K562 (cell line): ENCODE data around the gene ATP23. TPM values are rescaled to one million over a fixed set of nuclear protein-coding genes. Genes with fewer than 3 reads are reported as not detected.

Experiments used
- ELK3 ChIP-seq: fragments of 450-650 bp; formaldehyde crosslinking; IDR thresholded peaks from 2 replicates; pipeline ENCODE4 v1.4.0; 2020; ENCODE audit warnings: mild to moderate bottlenecking
- EP300 ChIP-seq: IDR thresholded peaks from 2 replicates; pipeline ENCODE4 v1.6.1; 2012; ENCODE audit warnings: low read length, improper control_type of control experiment
- GMEB1 ChIP-seq: fragments of 250-450 bp; sonication (Bioruptor Pico); IDR thresholded peaks from 2 replicates; pipeline ENCODE4 v1.4.0; 2020; ENCODE audit warnings: mild to moderate bottlenecking
- LCOR ChIP-seq: sonication (generic); formaldehyde crosslinking; IDR thresholded peaks from 2 replicates; pipeline ENCODE4 v1.8.0; 2022; ENCODE audit warnings: mild to moderate bottlenecking, missing genetic modification reagents
- MTA3 ChIP-seq: fragments of 450-650 bp; formaldehyde crosslinking; IDR thresholded peaks from 2 replicates; pipeline ENCODE4 v1.6.1; 2017; ENCODE audit warnings: mild to moderate bottlenecking, borderline replicate concordance
- MXI1 ChIP-seq: IDR thresholded peaks from 2 replicates; pipeline ENCODE4 v1.6.1; 2011; ENCODE audit warnings: low read depth, mild to moderate bottlenecking, improper control_type of control experiment, low read length
- NFATC3 ChIP-seq: fragments of 450-650 bp; IDR thresholded peaks from 2 replicates; pipeline ENCODE4 v1.6.1; 2017; ENCODE audit warnings: mild to moderate bottlenecking
- NR2C1 ChIP-seq, 2 experiments: fragments of 450-650 bp; IDR thresholded peaks; 2 replicates each; pipeline ENCODE4 v1.6.1; 2017; ENCODE audit warnings: mild to moderate bottlenecking in 2 of 2, antibody characterized with exemption in 1 of 2, inconsistent platforms in 1 of 2, missing compliant biosample characterization in 1 of 2, missing genetic modification characterization in 1 of 2
- POLR2B ChIP-seq: fragments of 450-650 bp; IDR thresholded peaks from 2 replicates; pipeline ENCODE4 v1.6.1; 2018; ENCODE audit warnings: low read depth; ENCODE audit not compliant: partially characterized antibody
- POU5F1 ChIP-seq: fragments of 150-350 bp; IDR thresholded peaks from 2 replicates; pipeline ENCODE4 v1.6.1; 2014; ENCODE audit warnings: borderline replicate concordance, low read length, low read depth, mild to moderate bottlenecking; ENCODE audit not compliant: partially characterized antibody
- PTBP1 ChIP-seq: fragments of 200-400 bp; formaldehyde crosslinking; IDR thresholded peaks from 2 replicates; pipeline ENCODE4 v1.6.1; 2017; ENCODE audit warnings: low read depth, low read length
- RBBP5 ChIP-seq: fragments of 200-600 bp; sonication (generic); IDR thresholded peaks from 2 replicates; pipeline ENCODE4 v1.6.1; 2012; ENCODE audit warnings: borderline replicate concordance, mild to moderate bottlenecking, low read length, control low read depth, inconsistent platforms; ENCODE audit not compliant: insufficient read depth, poor library complexity, severe bottlenecking
- RBM22 ChIP-seq: fragments of 200-400 bp; formaldehyde crosslinking; IDR thresholded peaks from 2 replicates; pipeline ENCODE4 v1.6.1; 2018; ENCODE audit warnings: low read length, low read depth; ENCODE audit not compliant: poor library complexity, severe bottlenecking
- SUPT5H ChIP-seq: fragments of 450-650 bp; IDR thresholded peaks from 2 replicates; pipeline ENCODE4 v1.6.1; 2016
- TAF7 ChIP-seq: fragments of 450-650 bp; IDR thresholded peaks from 2 replicates; pipeline ENCODE4 v1.6.1; 2016; ENCODE audit warnings: missing genetic modification characterization, missing compliant biosample characterization
- ZBTB1 ChIP-seq: sonication (generic); formaldehyde crosslinking; IDR thresholded peaks from 2 replicates; pipeline ENCODE4 v1.8.1; 2023; ENCODE audit warnings: missing genetic modification reagents, low read depth, mild to moderate bottlenecking, borderline replicate concordance
- ZFX ChIP-seq: sonication (generic); formaldehyde crosslinking; IDR thresholded peaks from 2 replicates; pipeline ENCODE4 v1.8.0; 2022; ENCODE audit warnings: mild to moderate bottlenecking, missing genetic modification reagents, moderate library complexity
- ZHX1 ChIP-seq: fragments of 150-350 bp; conservative IDR thresholded peaks from 2 replicates; pipeline ENCODE4 v1.6.1; 2014; ENCODE audit warnings: low read length
- ZNF696 ChIP-seq: fragments of 250-450 bp; sonication (Bioruptor Pico); conservative IDR thresholded peaks from 2 replicates; pipeline ENCODE4 v1.4.0; 2020; ENCODE audit warnings: mild to moderate bottlenecking, moderate library complexity
- polyA plus RNA-seq, 8 experiments: library from polyadenylated mRNA; depleted of rRNA in 4 of 8; stranded (reverse) in 5 of 8; unstranded in 3 of 8; fragments of >200 nt; fragmentation: Nextera tagmentation in 2 of 8; fragmentation: Illumina TruSeq in 1 of 8; extraction: Ambion mirVana in 2 of 8; extraction: Trizol in 1 of 8; gene quantifications; 2 replicates each; pipeline versions ENCODE4 v1.2.1 to v1.2.3, GENCODE V29; 2011 to 2014; ENCODE audit warnings: inconsistent platforms in 1 of 8, missing spikeins in 1 of 8
- total RNA-seq, 7 experiments: library from RNA; depleted of rRNA in 6 of 7; stranded (reverse); fragments of >200 nt in 6 of 7; fragmentation: Illumina TruSeq in 2 of 7; extraction: Trizol in 2 of 7; gene quantifications; 2 replicates each; pipeline versions ENCODE4 v1.2.1 to v1.2.3, GENCODE V29; 2011 to 2021; ENCODE audit warnings: low replicate concordance in 1 of 7
- TF ChIP-seq, protein P1 (sequence below): fragments of 250-450 bp; sonication (Bioruptor Pico); IDR thresholded peaks from 2 replicates; pipeline ENCODE4 v1.5.0; 2022; ENCODE audit warnings: mild to moderate bottlenecking

Gene ATP23
- total and polyA plus RNA-seq, 9 of the 15 experiments (the other 6 are each of a cell fraction or from before 2014, with no cell fraction given): 8.3 to 53.7 (median 28.5) TPM

GRCh38 chr12:57935839-57936512 is 5.4 kb upstream of the ATP23 start (continued):
- TF ChIP-seq PTBP1: no peak
- TF ChIP-seq MXI1: peak; percentile 89
- peak; percentile 83 for TF ChIP-seq ZFX (CRISPR knock-in tag)
- TF ChIP-seq MTA3: peak; percentile 78
- peak; percentile 94 for TF ChIP-seq EP300
- TF ChIP-seq POU5F1: no peak
- TF ChIP-seq RBBP5: peak; percentile 54
- TF ChIP-seq ZBTB1 (CRISPR knock-in tag): peak; percentile 68; the same call in 1 of the 2 replicates
- peak; percentile 39; the same call in 1 of the 2 replicates for TF ChIP-seq ZHX1
- TF ChIP-seq ELK3 (CRISPR knock-in tag): no peak
- peak; percentile 91 for TF ChIP-seq POLR2B
- peak; percentile 47 for TF ChIP-seq GMEB1 (CRISPR knock-in tag)
- no peak for TF ChIP-seq RBM22
- peak; percentile 89 for TF ChIP-seq SUPT5H
- no peak for TF ChIP-seq ZNF696 (CRISPR knock-in tag)
- TF ChIP-seq TAF7 (tag): peak; percentile 40; the same call in 1 of the 2 replicates
- peak; percentile 97 for TF ChIP-seq NR2C1 (IDR thresholded peaks at IDR 0.05)
- TF ChIP-seq NR2C1 (tag; IDR thresholded peaks at IDR 0.05): peak; percentile 98
- 0 out of 2 replicates have a peak, but pooled peaks have one; percentile 66 for TF ChIP-seq LCOR (CRISPR knock-in tag)
- TF ChIP-seq NFATC3: no peak
- TF ChIP-seq, protein P1, sequence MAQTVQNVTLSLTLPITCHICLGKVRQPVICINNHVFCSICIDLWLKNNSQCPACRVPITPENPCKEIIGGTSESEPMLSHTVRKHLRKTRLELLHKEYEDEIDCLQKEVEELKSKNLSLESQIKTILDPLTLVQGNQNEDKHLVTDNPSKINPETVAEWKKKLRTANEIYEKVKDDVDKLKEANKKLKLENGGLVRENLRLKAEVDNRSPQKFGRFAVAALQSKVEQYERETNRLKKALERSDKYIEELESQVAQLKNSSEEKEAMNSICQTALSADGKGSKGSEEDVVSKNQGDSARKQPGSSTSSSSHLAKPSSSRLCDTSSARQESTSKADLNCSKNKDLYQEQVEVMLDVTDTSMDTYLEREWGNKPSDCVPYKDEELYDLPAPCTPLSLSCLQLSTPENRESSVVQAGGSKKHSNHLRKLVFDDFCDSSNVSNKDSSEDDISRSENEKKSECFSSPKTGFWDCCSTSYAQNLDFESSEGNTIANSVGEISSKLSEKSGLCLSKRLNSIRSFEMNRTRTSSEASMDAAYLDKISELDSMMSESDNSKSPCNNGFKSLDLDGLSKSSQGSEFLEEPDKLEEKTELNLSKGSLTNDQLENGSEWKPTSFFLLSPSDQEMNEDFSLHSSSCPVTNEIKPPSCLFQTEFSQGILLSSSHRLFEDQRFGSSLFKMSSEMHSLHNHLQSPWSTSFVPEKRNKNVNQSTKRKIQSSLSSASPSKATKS (CRISPR knock-in tag): no peak
